NB4 (cell line): Measurements from ENCODE around the gene MMD2.

Experiments used
- DNase-seq: peaks from one replicate; pipeline ENCODE4 v3.0.0; 2010; ENCODE audit warnings: low read depth
- H3K4me3 ChIP-seq: one replicate; pipeline ENCODE4 v1.5.1; 2011; ENCODE audit warnings: mild to moderate bottlenecking, low read depth, low read length, moderate library complexity
- MYC ChIP-seq: IDR thresholded peaks from 2 replicates; pipeline ENCODE4 v1.6.1; 2011; ENCODE audit warnings: low read depth, low read length
- POLR2A ChIP-seq: IDR thresholded peaks from 2 replicates; pipeline ENCODE4 v1.6.1; 2011; ENCODE audit warnings: mild to moderate bottlenecking; ENCODE audit not compliant: insufficient read length; ENCODE audit errors: extremely low read depth
- TF ChIP-seq, protein P1 (sequence below): IDR thresholded peaks from 2 replicates; pipeline ENCODE4 v1.6.1; 2011; ENCODE audit warnings: low read depth, low read length
- TF ChIP-seq, protein P2 (sequence below): IDR thresholded peaks from one replicate; pipeline ENCODE4 v1.5.1; 2012; ENCODE audit warnings: low read depth, low read length

Gene MMD2

DNA sequence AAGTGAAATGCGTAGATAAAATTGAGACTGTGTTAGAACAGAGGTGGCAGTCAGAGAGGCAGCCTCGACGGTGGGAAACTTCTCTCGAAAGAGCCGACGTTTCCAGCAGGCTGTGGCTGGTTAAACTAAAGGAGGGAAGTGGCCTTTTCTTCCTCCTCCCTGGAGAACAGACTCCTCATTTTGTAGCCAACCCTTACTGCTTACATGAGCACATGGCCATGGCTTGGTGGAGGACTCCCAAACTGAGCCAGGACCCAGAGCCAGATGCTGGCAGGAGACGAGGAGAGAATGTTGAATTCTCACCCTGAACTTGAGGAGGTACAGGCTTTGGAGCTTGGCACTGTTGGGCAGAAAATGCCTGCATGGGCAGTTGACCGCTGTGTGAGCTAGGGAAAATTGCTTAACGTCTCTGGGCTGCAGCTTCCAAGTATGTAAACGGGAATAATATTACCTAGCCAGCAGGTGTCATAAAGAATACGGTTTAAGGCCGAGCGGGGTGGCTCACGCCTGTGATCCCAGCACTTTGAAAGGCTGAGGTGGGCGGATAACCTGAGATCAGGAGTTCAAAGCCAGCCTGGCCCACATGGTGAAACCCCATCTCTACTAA lies 24.5 kb downstream of the MMD2 start:
- H3K4me3 ChIP-seq, result no peak overlapping the region
- DNase-seq, result no peak

DNA sequence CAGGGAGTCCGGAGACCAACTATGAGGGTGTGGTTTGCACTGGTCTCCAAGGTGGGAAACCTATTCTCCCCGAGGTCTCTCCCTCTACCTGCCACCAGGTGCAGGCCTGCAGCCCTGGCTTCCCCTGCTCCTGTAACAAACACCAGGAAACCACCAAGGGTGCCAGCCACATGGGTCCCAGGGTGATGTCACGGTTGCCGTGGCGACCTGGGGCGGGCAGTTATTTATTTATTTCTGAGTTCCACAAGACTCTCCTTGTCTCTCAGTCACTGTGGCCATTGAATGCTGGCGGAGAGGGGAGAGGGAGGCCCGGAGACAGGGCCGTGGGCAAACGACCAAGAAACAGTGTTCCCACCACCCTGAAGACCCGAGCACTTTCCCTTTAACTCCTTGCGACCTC lies 27.0 kb downstream of the MMD2 start:
- peak; percentile 33 for DNase-seq
- no peak overlapping the region for H3K4me3 ChIP-seq
- no peak for TF ChIP-seq MYC
- TF ChIP-seq, protein P1, sequence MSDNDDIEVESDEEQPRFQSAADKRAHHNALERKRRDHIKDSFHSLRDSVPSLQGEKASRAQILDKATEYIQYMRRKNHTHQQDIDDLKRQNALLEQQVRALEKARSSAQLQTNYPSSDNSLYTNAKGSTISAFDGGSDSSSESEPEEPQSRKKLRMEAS, result no peak
- no peak for TF ChIP-seq POLR2A
- TF ChIP-seq, protein P2, sequence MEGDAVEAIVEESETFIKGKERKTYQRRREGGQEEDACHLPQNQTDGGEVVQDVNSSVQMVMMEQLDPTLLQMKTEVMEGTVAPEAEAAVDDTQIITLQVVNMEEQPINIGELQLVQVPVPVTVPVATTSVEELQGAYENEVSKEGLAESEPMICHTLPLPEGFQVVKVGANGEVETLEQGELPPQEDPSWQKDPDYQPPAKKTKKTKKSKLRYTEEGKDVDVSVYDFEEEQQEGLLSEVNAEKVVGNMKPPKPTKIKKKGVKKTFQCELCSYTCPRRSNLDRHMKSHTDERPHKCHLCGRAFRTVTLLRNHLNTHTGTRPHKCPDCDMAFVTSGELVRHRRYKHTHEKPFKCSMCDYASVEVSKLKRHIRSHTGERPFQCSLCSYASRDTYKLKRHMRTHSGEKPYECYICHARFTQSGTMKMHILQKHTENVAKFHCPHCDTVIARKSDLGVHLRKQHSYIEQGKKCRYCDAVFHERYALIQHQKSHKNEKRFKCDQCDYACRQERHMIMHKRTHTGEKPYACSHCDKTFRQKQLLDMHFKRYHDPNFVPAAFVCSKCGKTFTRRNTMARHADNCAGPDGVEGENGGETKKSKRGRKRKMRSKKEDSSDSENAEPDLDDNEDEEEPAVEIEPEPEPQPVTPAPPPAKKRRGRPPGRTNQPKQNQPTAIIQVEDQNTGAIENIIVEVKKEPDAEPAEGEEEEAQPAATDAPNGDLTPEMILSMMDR, result no peak

More for the DNA sequence above, 24.5 kb downstream of the MMD2 start:
- TF ChIP-seq POLR2A (no peak), MYC (no peak)
- TF ChIP-seq, protein P2, result no peak
- TF ChIP-seq, protein P1, result no peak

DNA sequence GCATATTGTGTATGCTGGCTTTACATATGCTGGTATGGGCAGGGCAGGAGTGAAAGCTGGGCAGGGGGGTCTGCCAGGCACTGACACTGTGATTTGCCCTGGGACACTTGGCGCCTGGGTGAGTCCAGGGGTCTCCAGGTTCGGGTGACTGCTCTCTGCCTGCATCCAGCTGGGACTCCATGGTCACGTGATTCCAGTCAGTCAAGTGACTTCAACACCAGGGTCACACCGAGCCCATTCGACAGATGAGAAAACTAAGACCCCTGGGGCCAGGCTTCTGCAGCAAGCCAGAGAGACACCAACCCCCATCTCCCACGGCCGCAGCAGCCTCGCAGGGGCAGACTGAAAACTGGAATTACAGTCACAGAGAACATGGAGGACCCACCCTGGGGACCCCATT lies 30.0 kb downstream of the MMD2 start:
- H3K4me3 ChIP-seq, result no peak overlapping the region
- TF ChIP-seq, protein P1, result no peak
- DNase-seq, result no peak

DNA sequence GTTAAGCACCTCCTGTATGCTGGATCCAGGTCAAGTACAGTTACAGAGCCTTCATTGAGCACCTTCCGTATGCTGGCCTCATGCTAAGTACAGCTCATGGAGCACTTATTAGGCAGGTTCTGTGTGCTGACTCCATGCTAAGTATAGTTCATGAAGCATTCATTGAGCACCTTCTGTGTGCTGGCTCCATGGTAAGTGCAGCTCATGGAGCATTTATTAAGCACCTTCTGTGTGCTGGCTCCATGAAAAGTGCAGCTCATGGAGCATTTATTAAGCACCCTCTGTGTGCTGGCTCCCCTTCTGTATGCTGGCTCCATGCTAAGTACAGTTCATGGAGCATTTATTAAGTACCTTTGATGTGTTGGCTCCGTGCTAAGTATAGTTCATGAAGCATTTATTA lies 30.5 kb downstream of the MMD2 start:
- TF ChIP-seq MYC (no peak), POLR2A (no peak)
- TF ChIP-seq, protein P2, result no peak
- TF ChIP-seq, protein P1, result no peak

DNA sequence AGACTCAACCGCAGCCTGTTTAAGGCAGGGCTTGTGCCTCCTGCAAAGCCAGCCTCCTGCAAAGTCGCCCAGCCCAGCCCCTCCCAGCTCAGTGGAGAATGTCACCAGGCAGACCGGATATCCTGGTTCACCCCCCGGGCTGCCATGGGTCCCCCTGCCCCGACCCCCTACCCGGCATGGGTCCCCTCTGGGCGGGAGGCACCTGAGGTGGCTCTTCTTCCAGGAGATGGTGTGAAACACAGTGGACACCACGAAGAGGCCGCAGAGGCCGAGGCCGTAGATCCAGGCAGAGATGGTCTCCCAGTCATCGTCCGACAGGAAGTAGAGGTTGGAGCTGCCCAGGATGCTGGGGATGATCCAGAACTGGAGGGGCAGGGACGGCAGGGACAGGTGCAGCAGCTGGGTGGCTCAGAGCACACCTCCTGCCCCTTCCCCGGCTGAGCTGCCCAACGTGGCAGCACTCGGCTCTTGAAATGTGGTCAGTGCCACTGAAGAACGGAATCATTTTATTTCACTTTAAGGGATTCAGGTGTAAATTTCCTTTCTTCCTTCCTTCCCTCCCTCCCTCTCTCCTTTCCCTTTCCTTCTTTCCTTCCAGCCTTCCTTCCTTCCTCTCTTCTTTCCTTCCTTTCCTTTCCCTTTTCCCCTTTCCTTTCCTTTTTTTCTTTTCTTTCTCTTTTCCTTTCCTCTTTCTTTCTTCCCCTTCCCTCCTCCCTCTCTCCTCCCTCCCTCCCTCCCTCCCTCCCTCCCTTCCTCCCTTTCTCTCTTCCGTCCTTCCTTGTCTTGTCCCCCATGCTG lies 38.8 kb downstream of the MMD2 start:
- TF ChIP-seq, protein P1, result no peak
- TF ChIP-seq MYC, result no peak
- TF ChIP-seq, protein P2, result no peak
- no peak for TF ChIP-seq POLR2A
- no peak overlapping the region for H3K4me3 ChIP-seq
- DNase-seq, result no peak

More for the DNA sequence above, 30.5 kb downstream of the MMD2 start:
- DNase-seq, result no peak
- H3K4me3 ChIP-seq, result no peak overlapping the region

DNA sequence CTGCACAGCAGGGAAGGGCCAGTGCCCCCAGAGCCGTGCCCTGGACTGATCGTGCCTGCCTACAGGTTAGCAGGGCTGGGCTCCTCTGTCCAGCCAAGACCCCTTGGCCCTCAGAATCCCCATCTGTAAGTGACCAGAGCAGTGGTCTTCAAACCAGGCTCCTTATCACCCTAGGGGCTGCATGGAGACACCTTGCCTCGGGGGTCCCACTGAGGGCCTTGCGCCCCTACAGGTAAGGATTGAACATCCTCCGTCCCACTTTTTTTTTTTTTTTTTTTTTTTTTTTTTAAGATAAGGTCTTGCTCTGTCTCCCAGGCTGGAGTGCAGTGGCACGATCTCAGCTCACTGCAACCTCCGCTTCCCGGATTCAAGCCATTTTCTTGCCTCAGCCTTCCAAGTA lies 42.9 kb downstream of the MMD2 start:
- no peak overlapping the region for H3K4me3 ChIP-seq
- DNase-seq, result no peak
- TF ChIP-seq, protein P1, result no peak
- TF ChIP-seq POLR2A (no peak), MYC (no peak)
- TF ChIP-seq, protein P2, result no peak
